Measurements from ENCODE around the gene GOLGA6L26.
"Not testable (repeated sequence)": the region's sequence is repeated elsewhere in the genome, so short reads cannot be mapped to it uniquely, and the experiment has no call there.

The GOLGA6L26 gene

GRCh38 chr15:23304805-23305204, 29.2 kb downstream of the GOLGA6L26 start:
- Mint-ChIP-seq H3K36me3 (peaks cover 19% of the 10 kb centered on the region), H3K4me3 (peak overlapping the region; percentile 93), H3K4me1 (peaks cover 27% of the 10 kb centered on the region)
- not testable (repeated sequence) for H3K27ac Mint-ChIP-seq; ATAC-seq (ENCODE audit: low read depth); DNase-seq (ENCODE audit: low spot score in 2 of 2); H3K27me3 Mint-ChIP-seq; H3K9me3 Mint-ChIP-seq

GRCh38 chr15:23304267-23304666, 29.7 kb downstream of the GOLGA6L26 start:
- not testable (repeated sequence) for H3K27me3 Mint-ChIP-seq; DNase-seq (ENCODE audit: low spot score in 2 of 2); ATAC-seq (ENCODE audit: low read depth); H3K9me3 Mint-ChIP-seq
- H3K27ac Mint-ChIP-seq = peak overlapping the region; percentile 83
- H3K4me1 Mint-ChIP-seq = peaks cover 27% of the 10 kb centered on the region
- H3K4me3 Mint-ChIP-seq = peak overlapping the region; percentile 93
- peaks cover 19% of the 10 kb centered on the region for H3K36me3 Mint-ChIP-seq

- DNase-seq (ENCODE audit: low spot score in 2 of 2) = peak in 1 of 2 donors; percentile 11
- not testable (repeated sequence) for H3K27ac Mint-ChIP-seq
Observed at GRCh38 chr15:23303654-23304053, 30.3 kb downstream of the GOLGA6L26 start.

GRCh38 chr15:23303246-23303645, 30.8 kb downstream of the GOLGA6L26 start:
- not testable (repeated sequence) for H3K4me3 Mint-ChIP-seq; H3K27me3 Mint-ChIP-seq; H3K27ac Mint-ChIP-seq; DNase-seq (ENCODE audit: low spot score in 2 of 2); H3K9me3 Mint-ChIP-seq
- Mint-ChIP-seq H3K4me1 (peaks cover 24% of the 10 kb centered on the region), H3K36me3 (peaks cover 14% of the 10 kb centered on the region)
- peak; percentile 68 for ATAC-seq (ENCODE audit: low read depth)

More at GRCh38 chr15:23303654-23304053, 30.3 kb downstream of the GOLGA6L26 start:
- Mint-ChIP-seq H3K4me3 (peak overlapping the region; percentile 93), H3K36me3 (peaks cover 18% of the 10 kb centered on the region), H3K4me1 (peaks cover 26% of the 10 kb centered on the region)
- H3K27me3 Mint-ChIP-seq, H3K9me3 Mint-ChIP-seq: not testable (repeated sequence)
- peak; percentile 29 for ATAC-seq (ENCODE audit: low read depth)

Measured in memory B cell (primary cell).